Measurements from ENCODE around the gene CACHD1.

GRCh38 chr1:64594446-64594845, 124.5 kb downstream of the CACHD1 start:
- TF ChIP-seq CTCF (IDR thresholded peaks at IDR 0.05) = no peak
- TF ChIP-seq POLR2AphosphoS5 (IDR thresholded peaks at IDR 0.05; ENCODE audit: low read depth, low read length) = no peak
- no peak for TF ChIP-seq RFX5 (IDR thresholded peaks at IDR 0.05; ENCODE audit: low read length)
